NCI-H2081 treated with DMSO at 0.1 percent for 48 hours (cell line): Measurements from ENCODE around the gene KHNYN.

ENCODE experiments used
- DNase-seq: peaks from one replicate; lab custom pipeline; 2025; lab: John Stamatoyannopoulos, UW

KHNYN gene

DNA sequence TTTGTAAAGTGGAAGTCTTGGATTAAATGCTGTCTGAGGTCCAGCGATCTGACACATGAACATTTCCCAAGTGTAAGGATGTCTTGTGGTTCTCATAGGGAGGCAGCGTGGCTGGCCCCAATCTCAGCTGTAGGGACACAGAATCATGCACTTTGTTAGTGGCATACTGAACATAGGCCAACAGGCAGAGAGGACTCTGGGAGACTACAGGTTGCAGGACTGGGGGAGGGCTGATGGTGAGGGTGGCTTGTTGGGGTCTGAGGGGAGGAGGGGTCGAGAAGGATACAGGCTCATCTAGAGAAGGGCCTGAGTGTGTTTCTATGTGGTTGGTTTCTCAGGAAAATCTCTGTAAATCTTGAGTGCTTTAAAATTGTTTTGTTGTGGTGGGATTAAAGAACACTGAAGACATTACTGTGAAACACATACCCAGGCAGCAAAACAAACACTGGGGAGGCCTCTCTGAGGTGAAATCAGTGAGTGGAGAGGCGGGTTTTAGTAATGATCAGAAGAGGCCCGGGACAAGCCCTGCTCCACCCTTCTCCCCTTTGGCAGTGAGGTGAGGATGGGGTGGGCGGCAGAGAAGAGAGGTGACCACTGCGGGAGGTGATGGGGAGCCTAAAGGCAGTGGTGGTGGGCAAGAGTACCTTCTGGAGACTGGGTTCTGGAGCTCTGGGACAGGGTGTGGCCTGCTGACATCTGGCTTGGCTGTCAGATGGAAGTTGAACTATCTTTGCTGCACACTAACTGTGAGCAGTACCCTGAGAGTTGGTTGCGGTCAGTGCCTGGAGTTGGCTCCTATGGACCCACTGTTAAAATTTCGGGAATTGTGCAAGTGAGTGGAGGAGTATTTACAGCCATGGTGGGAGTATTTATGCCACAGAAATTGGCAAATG lies 27.7 kb upstream of the KHNYN start:
- DNase-seq: no peak

DNA sequence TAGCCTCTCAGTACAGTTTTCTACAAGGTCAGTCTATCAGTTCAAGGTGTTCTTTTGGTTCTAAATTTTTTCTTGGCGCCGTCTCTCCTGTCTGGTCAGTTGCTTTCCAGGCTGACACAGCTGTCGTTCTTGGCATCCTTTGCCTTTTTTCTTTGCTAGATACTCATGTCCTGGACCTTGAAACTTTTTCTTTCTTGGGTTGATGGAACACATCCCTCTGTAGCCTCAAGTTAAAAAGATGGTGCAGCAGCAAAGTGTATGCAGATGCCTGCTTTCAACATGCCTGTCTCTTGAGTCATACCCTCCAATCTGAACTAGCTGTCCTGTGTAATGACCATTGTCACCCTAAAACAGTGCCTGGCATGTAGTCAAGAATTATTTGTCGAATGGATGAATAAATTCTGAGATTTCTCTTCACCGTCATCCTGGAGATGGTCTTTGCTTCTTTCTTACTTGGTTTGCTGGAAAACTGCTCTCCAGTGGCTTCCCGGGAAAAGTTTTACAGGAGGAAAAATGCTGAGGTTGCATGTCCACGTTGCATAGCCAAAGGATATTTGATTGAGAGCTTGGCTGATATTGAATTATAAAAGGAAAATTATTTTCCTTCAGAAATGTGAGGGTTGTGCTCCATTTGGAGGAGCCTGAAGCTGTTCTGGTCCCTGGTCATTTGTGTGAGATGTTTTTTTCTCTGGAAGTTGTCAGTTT lies 26.3 kb upstream of the KHNYN start:
- no peak for DNase-seq

DNA sequence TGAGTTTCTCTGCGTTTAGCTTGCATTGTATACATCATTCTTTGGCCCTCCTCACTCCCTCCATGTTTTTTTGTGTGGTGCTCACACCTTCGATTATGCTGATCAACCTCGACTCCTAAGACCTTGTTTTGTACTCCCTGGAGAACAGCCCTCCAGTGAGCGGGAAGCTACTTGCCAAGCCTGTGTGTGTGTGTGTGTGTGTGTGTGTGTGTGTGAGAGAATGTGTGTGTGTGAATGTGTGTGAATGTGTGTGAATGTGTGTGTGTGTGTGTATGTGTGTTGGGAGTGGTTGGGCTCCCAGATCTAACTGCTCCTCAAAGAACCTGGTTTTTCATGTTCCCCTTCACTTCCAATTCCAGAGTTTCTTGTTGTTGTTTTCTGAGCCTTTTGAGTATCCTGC lies 24.9 kb upstream of the KHNYN start:
- no peak for DNase-seq

DNA sequence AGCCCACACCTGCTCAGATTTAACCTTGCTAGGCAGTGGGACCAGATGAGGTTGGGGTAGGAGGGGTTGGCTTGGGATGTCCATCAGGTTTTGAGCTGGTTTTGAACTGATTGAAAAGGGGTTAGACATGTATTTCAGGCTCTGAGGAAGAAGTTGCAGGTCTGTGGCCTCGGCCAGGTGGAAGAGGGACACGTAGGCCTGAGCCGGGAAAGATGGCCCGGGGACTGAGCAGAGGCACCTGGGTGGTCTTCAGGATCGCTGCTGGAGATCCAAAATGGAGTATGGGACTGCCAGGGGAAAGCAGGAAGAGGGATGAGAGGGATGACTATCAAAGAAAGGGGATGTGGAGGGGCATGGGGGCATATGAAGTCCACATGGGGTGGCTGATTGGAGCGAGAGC lies 23.3 kb upstream of the KHNYN start:
- no peak for DNase-seq

DNA sequence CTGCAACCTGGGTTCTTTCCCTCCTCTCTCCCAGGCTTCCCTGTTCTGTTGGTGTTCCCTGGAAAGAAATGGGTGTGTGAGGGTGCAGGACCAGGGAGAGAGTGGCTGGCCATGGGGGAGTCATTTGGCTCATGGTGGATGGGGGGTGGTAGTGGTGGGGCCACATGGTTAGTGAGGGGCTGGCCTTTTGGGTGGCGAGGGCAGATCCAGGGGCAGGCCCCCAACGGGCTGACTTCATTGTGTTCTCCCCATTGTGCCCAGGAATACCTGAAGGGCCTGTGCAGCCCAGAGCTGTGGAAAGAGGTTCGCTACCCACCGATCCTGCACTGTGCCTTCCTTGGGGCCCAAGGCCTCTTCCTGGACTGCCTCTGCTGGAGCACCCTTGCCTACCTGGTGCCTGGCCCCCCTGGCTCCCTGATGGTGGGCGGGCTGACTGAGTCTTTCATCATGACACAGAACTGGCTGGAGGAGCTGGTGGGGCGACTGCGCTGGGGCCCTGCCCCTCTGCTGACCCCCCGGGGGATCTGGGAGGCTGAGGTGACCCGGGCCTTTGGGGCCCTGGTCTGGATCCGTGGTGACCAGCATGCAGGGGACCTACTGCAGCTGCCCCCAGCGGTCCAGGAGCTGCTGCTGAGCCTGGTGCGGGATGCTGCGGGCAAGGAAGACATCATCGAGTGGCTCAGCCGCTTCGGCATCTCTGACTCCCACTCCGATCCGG lies 22.0 kb upstream of the KHNYN start:
- no peak for DNase-seq

DNA sequence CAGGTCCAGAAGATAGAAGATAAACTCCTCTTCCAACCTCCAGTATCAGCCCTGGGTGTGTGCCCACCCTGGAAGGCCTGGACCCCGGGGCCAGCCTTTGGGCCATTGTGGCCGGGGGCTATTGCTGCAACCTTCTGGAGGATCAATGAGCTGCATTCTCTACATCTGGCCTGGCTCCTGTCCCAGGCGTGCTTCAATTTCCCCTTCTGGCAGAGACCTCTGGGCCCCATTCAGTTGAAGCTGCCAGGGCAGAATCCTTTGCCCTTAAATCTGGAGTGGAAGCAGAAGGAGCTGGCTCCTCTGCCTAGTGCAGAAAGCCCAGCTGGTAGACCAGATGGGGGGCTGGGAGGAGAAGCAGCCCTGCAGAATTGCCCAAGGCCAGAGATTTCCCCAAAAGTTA lies 21.0 kb upstream of the KHNYN start:
- no peak for DNase-seq

DNA sequence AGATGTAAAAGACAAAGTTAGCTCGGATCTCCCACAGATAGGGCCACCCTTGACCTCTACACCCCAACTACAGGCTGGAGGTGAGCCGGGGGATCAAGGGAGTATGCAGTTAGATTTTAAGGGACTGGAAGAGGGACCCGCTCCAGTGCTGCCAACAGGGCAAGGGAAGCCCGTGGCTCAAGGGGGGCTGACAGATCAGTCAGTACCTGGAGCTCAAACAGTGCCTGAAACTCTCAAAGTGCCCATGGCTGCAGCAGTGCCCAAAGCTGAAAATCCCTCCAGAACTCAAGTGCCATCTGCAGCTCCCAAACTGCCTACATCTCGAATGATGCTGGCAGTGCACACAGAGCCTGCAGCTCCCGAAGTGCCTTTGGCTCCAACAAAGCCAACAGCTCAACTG lies 20.6 kb upstream of the KHNYN start:
- no peak for DNase-seq

DNA sequence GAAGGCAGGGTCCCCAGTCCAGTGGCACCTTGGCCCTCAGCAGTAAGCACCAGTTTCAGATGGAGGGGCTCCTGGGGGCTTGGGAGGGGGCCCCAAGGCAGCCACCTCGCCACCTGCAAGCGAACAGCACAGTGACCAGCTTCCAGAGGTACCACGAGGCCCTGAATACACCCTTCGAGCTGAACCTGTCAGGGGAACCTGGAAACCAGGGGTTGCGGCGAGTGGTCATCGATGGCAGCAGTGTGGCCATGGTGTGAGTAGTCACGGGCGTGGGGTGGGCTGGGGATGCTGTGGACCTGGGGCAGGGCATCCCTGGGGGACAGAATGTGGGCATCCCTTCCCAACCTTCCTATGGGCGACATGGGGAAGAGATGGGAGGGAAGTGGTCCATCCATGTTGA lies 19.8 kb upstream of the KHNYN start:
- DNase-seq: no peak

DNA sequence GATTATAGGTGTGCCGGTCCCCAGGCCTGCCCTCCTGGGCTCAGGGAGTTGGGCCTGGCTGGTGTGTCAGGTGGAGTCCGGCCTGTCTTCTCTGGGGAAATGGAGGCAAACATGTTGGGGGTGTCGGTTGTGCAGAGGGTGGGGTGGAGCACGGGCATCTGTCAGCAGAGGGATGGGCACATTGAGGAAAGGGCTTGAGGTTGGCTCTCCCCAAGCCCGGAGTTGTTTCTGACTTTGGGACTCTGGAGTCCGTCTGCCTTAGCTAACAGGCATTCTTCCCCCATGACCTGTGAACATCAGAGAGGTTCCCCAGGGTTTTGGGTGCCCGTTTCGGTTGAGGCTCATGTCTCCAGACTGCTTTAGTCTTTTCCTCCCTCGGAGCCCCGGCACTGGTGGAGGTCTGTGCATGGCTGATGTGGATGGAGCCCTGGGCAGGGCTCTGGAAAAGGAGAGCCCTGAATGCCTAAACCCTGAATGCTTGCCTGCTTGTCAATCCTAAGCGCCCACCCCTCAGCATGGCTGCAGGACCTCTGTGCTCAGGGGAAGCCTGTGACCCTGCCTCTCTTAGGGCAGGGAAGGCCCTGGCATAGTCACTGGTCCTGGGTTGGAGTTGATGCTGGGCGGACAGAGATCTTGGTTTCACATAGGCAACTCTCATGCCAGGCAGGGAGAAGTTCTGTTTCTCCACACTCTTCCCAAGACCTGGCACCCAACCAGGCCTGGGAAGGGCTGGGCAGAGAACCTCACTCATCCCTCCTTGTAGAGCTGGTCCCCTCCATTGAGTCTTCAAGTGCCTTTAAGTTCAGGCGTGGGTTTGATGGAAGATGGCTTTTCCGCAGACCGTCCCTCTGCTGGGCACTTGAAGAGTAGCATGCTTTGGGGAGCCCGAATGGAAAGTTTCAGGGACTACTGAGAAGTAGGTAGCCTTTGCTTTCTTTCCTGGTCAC lies 18.0 kb upstream of the KHNYN start:
- DNase-seq: no peak

DNA sequence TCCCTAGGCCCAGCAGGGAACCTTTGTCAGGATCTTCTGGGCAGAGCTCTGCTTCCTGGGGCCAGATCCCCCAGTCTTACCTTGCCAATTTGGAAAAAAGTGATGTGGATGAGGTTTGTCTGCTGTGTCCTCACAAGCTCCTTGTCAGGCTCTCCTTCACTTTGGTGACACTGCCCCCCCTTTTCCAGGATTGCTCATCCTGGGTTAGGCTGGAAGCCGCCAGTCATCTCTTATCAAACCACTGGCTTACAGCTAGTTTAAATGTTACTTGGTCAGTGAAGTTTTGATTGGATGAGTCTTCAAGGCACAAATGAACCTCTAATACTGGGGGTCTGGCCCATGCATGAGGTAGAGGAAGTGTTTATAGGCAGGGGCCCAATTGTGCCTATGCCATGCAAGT lies 15.7 kb upstream of the KHNYN start:
- DNase-seq: no peak

DNA sequence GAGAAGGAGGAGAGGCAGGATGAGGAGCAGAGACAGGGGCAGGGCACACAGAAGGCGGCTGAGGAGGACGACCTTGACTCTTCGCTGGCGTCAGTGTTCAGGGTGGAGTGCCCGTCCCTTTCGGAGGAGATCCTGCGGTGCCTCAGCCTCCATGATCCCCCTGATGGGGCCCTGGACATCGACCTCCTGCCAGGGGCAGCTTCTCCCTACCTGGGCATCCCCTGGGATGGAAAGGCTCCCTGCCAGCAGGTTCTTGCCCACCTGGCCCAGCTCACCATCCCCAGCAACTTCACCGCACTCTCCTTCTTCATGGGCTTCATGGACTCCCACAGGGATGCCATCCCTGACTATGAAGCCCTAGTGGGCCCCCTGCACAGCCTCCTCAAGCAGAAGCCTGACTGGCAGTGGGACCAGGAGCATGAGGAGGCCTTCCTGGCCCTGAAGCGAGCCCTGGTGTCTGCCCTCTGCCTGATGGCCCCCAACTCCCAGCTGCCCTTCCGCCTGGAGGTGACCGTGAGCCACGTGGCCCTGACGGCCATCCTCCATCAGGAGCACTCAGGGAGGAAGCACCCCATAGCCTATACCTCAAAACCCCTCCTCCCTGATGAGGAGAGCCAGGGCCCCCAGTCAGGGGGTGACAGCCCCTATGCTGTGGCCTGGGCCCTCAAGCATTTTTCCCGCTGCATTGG lies 14.9 kb upstream of the KHNYN start:
- DNase-seq: no peak

DNA sequence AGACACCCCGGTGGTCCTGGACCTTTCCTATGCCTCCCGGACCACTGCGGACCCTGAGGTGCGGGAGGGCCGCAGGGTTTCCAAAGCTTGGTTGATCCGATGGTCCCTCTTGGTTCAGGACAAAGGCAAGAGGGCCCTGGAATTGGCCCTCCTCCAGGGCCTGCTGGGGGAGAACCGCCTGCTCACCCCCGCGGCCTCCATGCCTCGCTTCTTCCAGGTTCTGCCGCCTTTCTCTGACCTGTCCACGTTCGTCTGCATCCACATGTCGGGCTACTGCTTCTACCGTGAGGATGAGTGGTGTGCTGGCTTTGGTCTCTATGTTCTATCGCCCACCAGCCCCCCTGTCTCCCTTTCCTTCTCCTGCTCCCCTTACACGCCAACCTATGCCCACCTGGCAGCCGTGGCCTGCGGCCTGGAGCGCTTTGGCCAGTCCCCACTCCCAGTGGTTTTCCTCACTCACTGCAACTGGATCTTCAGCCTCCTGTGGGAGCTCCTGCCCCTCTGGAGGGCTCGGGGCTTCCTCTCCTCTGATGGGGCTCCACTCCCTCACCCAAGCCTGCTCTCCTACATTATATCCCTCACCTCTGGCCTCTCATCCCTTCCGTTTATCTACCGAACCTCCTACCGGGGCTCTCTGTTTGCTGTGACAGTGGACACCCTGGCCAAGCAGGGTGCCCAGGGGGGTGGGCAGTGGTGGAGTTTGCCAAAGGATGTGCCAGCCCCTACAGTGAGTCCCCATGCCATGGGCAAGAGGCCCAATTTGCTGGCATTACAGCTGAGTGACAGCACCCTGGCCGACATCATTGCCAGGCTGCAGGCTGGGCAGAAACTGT lies 14.1 kb upstream of the KHNYN start:
- DNase-seq: no peak

DNA sequence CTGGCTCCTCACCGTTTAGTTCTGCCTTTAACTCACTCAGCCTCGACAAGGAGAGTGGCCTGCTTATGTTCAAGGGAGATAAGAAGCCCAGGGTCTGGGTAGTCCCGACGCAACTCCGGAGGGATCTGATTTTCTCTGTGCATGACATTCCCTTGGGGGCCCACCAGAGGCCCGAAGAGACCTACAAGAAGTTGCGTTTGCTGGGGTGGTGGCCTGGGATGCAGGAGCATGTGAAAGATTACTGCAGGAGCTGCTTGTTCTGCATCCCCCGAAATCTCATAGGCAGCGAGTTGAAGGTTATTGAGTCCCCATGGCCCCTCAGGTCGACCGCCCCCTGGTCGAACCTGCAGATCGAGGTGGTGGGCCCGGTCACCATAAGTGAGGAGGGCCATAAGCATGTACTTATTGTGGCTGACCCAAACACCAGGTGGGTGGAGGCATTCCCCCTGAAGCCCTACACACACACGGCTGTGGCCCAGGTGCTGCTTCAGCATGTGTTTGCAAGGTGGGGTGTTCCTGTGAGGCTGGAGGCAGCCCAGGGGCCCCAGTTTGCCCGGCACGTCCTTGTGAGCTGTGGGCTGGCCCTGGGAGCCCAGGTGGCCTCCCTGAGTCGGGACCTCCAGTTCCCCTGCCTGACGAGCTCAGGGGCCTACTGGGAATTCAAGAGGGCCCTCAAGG lies 13.4 kb upstream of the KHNYN start:
- DNase-seq: no peak

DNA sequence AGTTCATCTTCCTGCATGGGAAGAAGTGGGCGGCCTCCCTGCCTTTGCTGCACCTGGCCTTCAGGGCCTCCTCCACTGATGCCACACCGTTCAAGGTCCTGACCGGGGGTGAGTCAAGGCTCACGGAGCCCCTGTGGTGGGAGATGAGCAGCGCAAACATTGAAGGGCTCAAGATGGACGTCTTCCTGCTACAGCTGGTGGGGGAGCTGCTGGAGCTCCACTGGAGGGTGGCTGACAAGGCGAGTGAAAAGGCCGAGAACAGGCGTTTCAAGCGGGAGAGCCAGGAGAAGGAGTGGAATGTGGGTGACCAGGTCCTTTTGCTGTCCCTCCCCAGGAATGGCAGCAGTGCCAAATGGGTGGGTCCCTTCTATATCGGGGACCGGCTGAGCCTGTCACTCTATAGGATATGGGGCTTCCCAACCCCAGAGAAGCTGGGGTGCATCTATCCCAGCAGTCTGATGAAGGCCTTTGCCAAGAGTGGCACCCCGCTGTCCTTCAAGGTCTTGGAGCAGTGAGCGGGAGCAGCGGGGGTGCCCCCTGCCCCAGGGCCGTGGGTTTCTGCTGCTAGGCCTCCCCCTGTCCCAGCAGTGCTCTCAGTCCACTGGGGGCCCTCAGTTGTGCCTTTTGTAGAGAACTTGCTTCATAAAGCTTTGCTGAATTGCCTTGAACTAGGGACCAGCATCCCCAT lies 12.7 kb upstream of the KHNYN start:
- no peak for DNase-seq

DNA sequence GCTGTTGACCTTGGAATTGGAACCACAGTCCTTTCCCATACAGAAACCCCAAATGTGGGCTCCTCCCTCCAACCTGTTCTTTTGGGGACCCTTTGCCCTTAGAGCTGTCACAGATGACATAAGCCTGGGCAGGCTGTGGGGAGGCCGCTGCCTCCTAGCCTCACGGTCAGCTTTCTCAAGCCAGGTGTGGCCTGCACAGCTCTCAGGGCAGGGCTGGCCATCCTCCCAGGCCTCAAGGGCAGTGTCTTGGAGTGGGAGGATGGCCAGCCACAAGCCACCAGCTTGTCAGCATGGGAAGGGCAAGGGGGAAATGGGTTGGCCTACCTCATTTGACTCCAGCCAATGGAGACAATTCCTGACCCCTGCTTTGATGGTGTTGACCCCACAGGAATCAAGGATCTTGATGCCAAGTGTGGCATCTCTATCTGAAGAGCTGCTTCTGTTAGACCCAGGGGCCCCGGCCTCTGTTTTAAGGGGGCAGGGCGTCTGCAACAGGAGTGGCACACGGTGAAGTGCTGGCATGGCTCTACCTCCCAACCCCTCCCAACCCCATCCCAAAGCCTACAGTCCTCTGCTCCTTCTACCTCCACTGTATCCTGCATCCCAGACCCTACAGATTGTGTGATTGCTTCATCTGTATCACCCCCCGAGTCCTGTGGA lies 11.8 kb upstream of the KHNYN start:
- no peak for DNase-seq

DNA sequence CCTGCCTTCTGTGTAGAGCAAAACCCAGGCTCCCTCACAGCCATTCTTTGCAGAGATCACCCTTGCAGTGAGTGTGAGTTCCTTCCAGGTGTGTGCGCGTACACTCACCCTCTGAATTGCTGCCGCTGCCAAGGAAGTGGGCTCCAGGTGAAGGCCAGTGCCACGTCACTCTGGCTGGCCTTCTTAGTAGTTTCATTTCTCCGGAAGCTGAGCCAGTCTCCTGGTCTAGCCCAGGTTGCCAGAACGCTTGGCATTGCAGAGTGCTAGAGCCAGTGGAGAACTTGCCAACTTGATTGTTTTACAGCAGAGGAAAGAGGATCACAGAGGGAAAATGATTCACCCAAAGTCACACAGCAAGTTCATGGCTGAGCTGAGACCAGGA lies 11.3 kb upstream of the KHNYN start:
- no peak for DNase-seq

DNA sequence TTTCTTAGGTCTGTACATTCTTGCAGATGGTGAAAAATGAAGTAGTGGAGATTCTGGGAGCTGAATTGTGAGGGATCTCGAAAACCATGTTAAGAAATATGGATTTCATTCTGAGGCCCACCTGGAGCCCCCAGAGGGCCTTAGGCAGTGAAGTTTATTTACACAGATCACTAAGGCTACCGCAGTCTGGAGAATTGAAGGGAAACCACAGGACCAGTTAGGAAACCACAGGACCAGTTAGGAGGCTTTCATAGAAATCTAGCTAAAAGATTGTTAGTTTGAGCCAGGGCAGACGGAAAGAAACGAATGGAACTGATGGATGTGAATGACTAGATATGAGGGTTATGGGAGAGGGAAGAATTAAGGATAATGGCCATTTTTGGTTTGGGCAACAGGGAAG lies 7.5 kb upstream of the KHNYN start:
- no peak for DNase-seq
